ENCODE data around the gene ELAVL2. TPM values are rescaled to one million over a fixed set of nuclear protein-coding genes. Genes with fewer than 3 reads are reported as not detected.

Gene ELAVL2
- total and polyA plus RNA-seq, 9 of the 15 experiments (the other 6 are each of a cell fraction or from before 2014, with no cell fraction given) = not detected

- Histone ChIP-seq H3K9me1 (ENCODE audit: control insufficient read depth, insufficient read depth, low read length) (no peaks in the 10 kb centered on the region), H3K4me2 (ENCODE audit: insufficient read depth, low read length) (no peak overlapping the region), H3K9ac (ENCODE audit: insufficient read depth in 1 of 2, low read depth in 2 of 2, low read length in 2 of 2) (no peak overlapping the region), H3K79me2 (ENCODE audit: control insufficient read depth, insufficient read depth, low read length) (no peaks in the 10 kb centered on the region), H3K27me3 (ENCODE audit: control insufficient read depth in 2 of 2, insufficient read depth in 2 of 2, low read length in 2 of 2) (no peaks in the 10 kb centered on the region), H3K4me3 (no peak overlapping the region), H2AFZ (ENCODE audit: low read depth, low read length) (no peak overlapping the region), H3K36me3 (ENCODE audit: control insufficient read depth, insufficient read depth, low read length) (no peaks in the 10 kb centered on the region), H4K20me1 (replicated peaks; ENCODE audit: control insufficient read depth, insufficient read depth, low read length) (no peaks in the 10 kb centered on the region), H3K9me3 (replicated peaks; ENCODE audit: control insufficient read depth, insufficient read depth, low read depth, low read length) (no peaks in the 10 kb centered on the region), H3K4me1 (replicated peaks in 1 of 2; ENCODE audit: control insufficient read depth in 2 of 2, insufficient read depth in 2 of 2, low read length in 2 of 2) (no peaks in the 10 kb centered on the region), H3K27ac (ENCODE audit: extremely low read depth, low read depth, low read length) (no peak overlapping the region)
- intact Hi-C loops (cut with micrococcal nuclease) (no loop called here), in situ Hi-C loops (cut with MboI) (no loop called here)
- no peak for DNase-seq (ENCODE audit: extremely low read depth in 1 of 4, low spot score in 3 of 4)
- CTCF ChIA-PET (ENCODE audit: low intra/inter-chr PET ratio) = no interaction called here
- WGBS (ENCODE audit: insufficient coverage, low coverage, missing lambda C conversion rate) = no CpG with 5 or more reads among the region's 2 CpGs
- no peak for TF ChIP-seq RCOR1 (IDR thresholded peaks at IDR 0.05; ENCODE audit: borderline replicate concordance in 1 of 2, low read depth in 2 of 2, low read length in 2 of 2)
- FAIRE-seq = no peak
- no TSS peak for BruUV-seq (replicated peaks)
- POLR2A ChIA-PET = no interaction called here
- ATAC-seq = no peak
Observed at GRCh38 chr9:23841304-23841703, 15.3 kb upstream of the ELAVL2 start.

GRCh38 chr9:23837038-23837437 lies 11.0 kb upstream of the ELAVL2 start:
- no peaks in the 10 kb centered on the region for H3K36me3 ChIP-seq (ENCODE audit: control insufficient read depth, insufficient read depth, low read length)
- H4K20me1 ChIP-seq (replicated peaks; ENCODE audit: control insufficient read depth, insufficient read depth, low read length) = no peaks in the 10 kb centered on the region
- no peak overlapping the region for H3K9ac ChIP-seq (ENCODE audit: insufficient read depth in 1 of 2, low read depth in 2 of 2, low read length in 2 of 2)
- no peaks in the 10 kb centered on the region for H3K9me3 ChIP-seq (replicated peaks; ENCODE audit: control insufficient read depth, insufficient read depth, low read depth, low read length)
- CTCF ChIA-PET (ENCODE audit: low intra/inter-chr PET ratio) = no interaction called here
- H3K27ac ChIP-seq (ENCODE audit: extremely low read depth, low read depth, low read length) = no peak overlapping the region
- FAIRE-seq = no peak
- no peak overlapping the region for H3K4me3 ChIP-seq
- DNase-seq (ENCODE audit: extremely low read depth in 1 of 4, low spot score in 3 of 4) = no peak
- intact Hi-C loops (cut with micrococcal nuclease) = no loop called here
- WGBS (ENCODE audit: insufficient coverage, low coverage, missing lambda C conversion rate) = no CpG with 5 or more reads among the region's 5 CpGs
- BruUV-seq (replicated peaks) = no TSS peak
- H3K79me2 ChIP-seq (ENCODE audit: control insufficient read depth, insufficient read depth, low read length) = no peaks in the 10 kb centered on the region
- no peaks in the 10 kb centered on the region for H3K4me1 ChIP-seq (replicated peaks in 1 of 2; ENCODE audit: control insufficient read depth in 2 of 2, insufficient read depth in 2 of 2, low read length in 2 of 2)
- H3K9me1 ChIP-seq (ENCODE audit: control insufficient read depth, insufficient read depth, low read length) = no peaks in the 10 kb centered on the region
- POLR2A ChIA-PET = no interaction called here
- in situ Hi-C loops (cut with MboI) = no loop called here
- no peak for ATAC-seq
- H2AFZ ChIP-seq (ENCODE audit: low read depth, low read length) = no peak overlapping the region
- no peaks in the 10 kb centered on the region for H3K27me3 ChIP-seq (ENCODE audit: control insufficient read depth in 2 of 2, insufficient read depth in 2 of 2, low read length in 2 of 2)
- H3K4me2 ChIP-seq (ENCODE audit: insufficient read depth, low read length) = no peak overlapping the region
- no peak for TF ChIP-seq STAT5B (CRISPR knock-in tag; IDR thresholded peaks at IDR 0.05)
- no peak for TF ChIP-seq MTA1 (IDR thresholded peaks at IDR 0.05; ENCODE audit: borderline replicate concordance)
- TF ChIP-seq ZNF311 (CRISPR knock-in tag; IDR thresholded peaks at IDR 0.05) = no peak
- no peak for TF ChIP-seq ZBTB17 (CRISPR knock-in tag; IDR thresholded peaks at IDR 0.05)
- TF ChIP-seq PCBP1 (IDR thresholded peaks at IDR 0.05; ENCODE audit: low read depth, low read length, poor library complexity, severe bottlenecking) = no peak
- TF ChIP-seq HDAC6 (IDR thresholded peaks at IDR 0.05; ENCODE audit: low read depth, low read length) = no peak
- no peak for TF ChIP-seq ZNF263 (CRISPR knock-in tag; IDR thresholded peaks at IDR 0.05; ENCODE audit: borderline replicate concordance)
- no peak for TF ChIP-seq TSC22D4 (tag; IDR thresholded peaks at IDR 0.05)
- no peak for TF ChIP-seq ELK1 (CRISPR knock-in tag; IDR thresholded peaks at IDR 0.05)
- TF ChIP-seq CUX1 (CRISPR knock-in tag; IDR thresholded peaks at IDR 0.05) = no peak
